Astrocyte of the cerebellum (primary cell): Measurements from ENCODE around the gene TXNDC11.
"Not testable (repeated sequence)": the region's sequence is repeated elsewhere in the genome, so short reads cannot be mapped to it uniquely, and the experiment has no call there.

Experiments used
- DNase-seq: peaks from one replicate; pipeline ENCODE4 v3.0.0-alpha.2; 2011; ENCODE audit warnings: low read depth
- H3K4me3 ChIP-seq: 2 replicates; pipeline ENCODE4 v1.5.1; 2011; ENCODE audit warnings: mild to moderate bottlenecking, low read depth, low read length, moderate library complexity
- CTCF ChIP-seq: IDR thresholded peaks from 2 replicates; pipeline ENCODE4 v1.5.1; 2012; ENCODE audit warnings: low read length, low read depth, moderate library complexity, mild to moderate bottlenecking; ENCODE audit errors: missing control alignments
- in situ Hi-C: cut with HindIII; loops from 2 replicates; pipeline ENCODE4 v1.10.0; 2017; ENCODE audit warnings: low sequenced_read_pairs

The TXNDC11 gene

GRCh38 chr16:11742536-11743307 is at the start of gene TXNDC11:
Gene TXNDC11, minus strand, starts transcription at chr16:11742857. Its CDS starts 127 bp downstream, at chr16:11742730.
- peak; percentile 92 for DNase-seq
- in situ Hi-C loops = loop anchor here (5.0 kb wide), 1 partner anchor 70 kb away; no protein-coding TSS in a partner anchor
- peak within 1 kb of the TSS; percentile 91 for H3K4me3 ChIP-seq
- TF ChIP-seq CTCF = no peak

GRCh38 chr16:11791144-11791828 is 48.6 kb upstream of the TXNDC11 start:
- in situ Hi-C loops = no loop called here
- H3K4me3 ChIP-seq = no peak overlapping the region
- TF ChIP-seq CTCF = no peak
- DNase-seq = no peak

- in situ Hi-C loops = no loop called here
- no peak overlapping the region for H3K4me3 ChIP-seq
- TF ChIP-seq CTCF = no peak
- DNase-seq = no peak
These were observed 46.3 kb upstream of the TXNDC11 start for GRCh38 chr16:11788914-11789313.

GRCh38 chr16:11784980-11785599 is 42.4 kb upstream of the TXNDC11 start:
- DNase-seq, in situ Hi-C loops, H3K4me3 ChIP-seq: not testable (repeated sequence)

GRCh38 chr16:11784381-11784780 is 41.7 kb upstream of the TXNDC11 start:
- H3K4me3 ChIP-seq, in situ Hi-C loops, DNase-seq: not testable (repeated sequence)

GRCh38 chr16:11784038-11784369 is 41.3 kb upstream of the TXNDC11 start:
- TF ChIP-seq CTCF = no peak
- in situ Hi-C loops = no loop called here
- DNase-seq = no peak
- no peak overlapping the region for H3K4me3 ChIP-seq

- H3K4me3 ChIP-seq = no peak overlapping the region
- TF ChIP-seq CTCF = no peak
- DNase-seq = peak; percentile 41
- in situ Hi-C loops = no loop called here
These were observed 40.8 kb upstream of the TXNDC11 start for GRCh38 chr16:11783319-11784037.
